Fibroblast of mammary gland (primary cell): ENCODE measurements around the gene FAXC.

Source experiments
- DNase-seq: peaks from one replicate; pipeline ENCODE4 v3.0.0-alpha.2; 2010; ENCODE audit warnings: low read depth
- H3K4me3 ChIP-seq: 2 replicates; pipeline ENCODE4 v1.5.1; 2011; ENCODE audit warnings: low read depth, mild to moderate bottlenecking, low read length, moderate library complexity; ENCODE audit not compliant: control insufficient read depth
- CTCF ChIP-seq: conservative IDR thresholded peaks from 2 replicates; pipeline ENCODE4 v1.5.1; 2011; ENCODE audit warnings: low read depth, low read length, inconsistent platforms; ENCODE audit not compliant: control insufficient read depth, insufficient read depth

Gene FAXC

GRCh38 chr6:99378636-99379035 is 29.2 kb upstream of the FAXC start:
- no peak for DNase-seq
- no peak for TF ChIP-seq CTCF
- no peak overlapping the region for H3K4me3 ChIP-seq

- TF ChIP-seq CTCF: no peak
- DNase-seq: no peak
Measured at GRCh38 chr6:99369533-99369932, 20.1 kb upstream of the FAXC start.

GRCh38 chr6:99366852-99367251 is 17.4 kb upstream of the FAXC start:
- no peak for TF ChIP-seq CTCF
- no peak overlapping the region for H3K4me3 ChIP-seq
- DNase-seq: no peak

More at GRCh38 chr6:99369533-99369932, 20.1 kb upstream of the FAXC start:
- H3K4me3 ChIP-seq: no peak overlapping the region

- TF ChIP-seq CTCF: no peak
- DNase-seq: no peak
- no peak overlapping the region for H3K4me3 ChIP-seq
Measured at GRCh38 chr6:99364026-99364425, 14.6 kb upstream of the FAXC start.

- TF ChIP-seq CTCF: no peak
- H3K4me3 ChIP-seq: no peak overlapping the region
- DNase-seq: no peak
Measured at GRCh38 chr6:99362678-99363268, 13.3 kb upstream of the FAXC start.

GRCh38 chr6:99359800-99360199 is 10.3 kb upstream of the FAXC start:
- DNase-seq: no peak
- no peak for TF ChIP-seq CTCF
- no peak overlapping the region for H3K4me3 ChIP-seq

- no peak for DNase-seq
- TF ChIP-seq CTCF: no peak
- H3K4me3 ChIP-seq: no peak overlapping the region
Measured at GRCh38 chr6:99356641-99357040, 7.2 kb upstream of the FAXC start.
